Smooth muscle cell of the umbilical artery (primary cell): ENCODE results near the gene LONP2. TPM values are rescaled to one million over a fixed set of nuclear protein-coding genes. Genes with fewer than 3 reads are reported as not detected.

ENCODE experiments used
- total RNA-seq: library from RNA; depleted of rRNA; stranded (reverse); fragments of >200 nt; gene quantifications from 2 replicates; pipeline ENCODE4 v1.2.3, GENCODE V29; 2014

Gene LONP2, protein sequence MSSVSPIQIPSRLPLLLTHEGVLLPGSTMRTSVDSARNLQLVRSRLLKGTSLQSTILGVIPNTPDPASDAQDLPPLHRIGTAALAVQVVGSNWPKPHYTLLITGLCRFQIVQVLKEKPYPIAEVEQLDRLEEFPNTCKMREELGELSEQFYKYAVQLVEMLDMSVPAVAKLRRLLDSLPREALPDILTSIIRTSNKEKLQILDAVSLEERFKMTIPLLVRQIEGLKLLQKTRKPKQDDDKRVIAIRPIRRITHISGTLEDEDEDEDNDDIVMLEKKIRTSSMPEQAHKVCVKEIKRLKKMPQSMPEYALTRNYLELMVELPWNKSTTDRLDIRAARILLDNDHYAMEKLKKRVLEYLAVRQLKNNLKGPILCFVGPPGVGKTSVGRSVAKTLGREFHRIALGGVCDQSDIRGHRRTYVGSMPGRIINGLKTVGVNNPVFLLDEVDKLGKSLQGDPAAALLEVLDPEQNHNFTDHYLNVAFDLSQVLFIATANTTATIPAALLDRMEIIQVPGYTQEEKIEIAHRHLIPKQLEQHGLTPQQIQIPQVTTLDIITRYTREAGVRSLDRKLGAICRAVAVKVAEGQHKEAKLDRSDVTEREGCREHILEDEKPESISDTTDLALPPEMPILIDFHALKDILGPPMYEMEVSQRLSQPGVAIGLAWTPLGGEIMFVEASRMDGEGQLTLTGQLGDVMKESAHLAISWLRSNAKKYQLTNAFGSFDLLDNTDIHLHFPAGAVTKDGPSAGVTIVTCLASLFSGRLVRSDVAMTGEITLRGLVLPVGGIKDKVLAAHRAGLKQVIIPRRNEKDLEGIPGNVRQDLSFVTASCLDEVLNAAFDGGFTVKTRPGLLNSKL
- total RNA-seq = 63.0 and 86.5 TPM in 2 replicates

GRCh38 chr16:48244080-48244862, at the start of gene LONP2:
TSS of gene LONP2 (plus strand) at chr16:48244300. CDS start at chr16:48244389, 89 bp downstream.

DNA sequence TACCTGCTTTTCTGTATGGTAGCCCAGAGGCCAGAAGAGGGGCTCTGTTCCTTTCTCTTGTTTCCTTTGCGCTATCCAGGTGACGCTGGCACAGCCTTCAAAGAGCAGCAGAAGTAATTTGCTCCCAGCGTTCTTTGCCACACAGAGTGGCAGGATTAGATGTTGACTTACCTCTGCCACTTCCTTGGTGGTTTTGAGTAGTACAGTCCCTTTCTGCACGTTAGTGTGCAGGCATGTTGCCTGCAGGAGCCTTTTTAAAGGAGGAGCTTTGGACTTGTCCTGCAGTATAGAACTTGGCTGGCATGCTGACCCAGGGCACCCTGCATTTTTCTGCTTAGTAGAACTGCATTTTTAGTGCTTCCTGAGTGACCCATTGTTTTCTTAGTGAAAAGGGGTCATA, 3.2 kb downstream of the LONP2 start, which contains the start of gene ABCC11:
Gene ABCC11, minus strand, starts transcription at position 229 of the 400 bp plus-strand sequence. CDS start 15,618 bp downstream, outside the sequence.

DNA sequence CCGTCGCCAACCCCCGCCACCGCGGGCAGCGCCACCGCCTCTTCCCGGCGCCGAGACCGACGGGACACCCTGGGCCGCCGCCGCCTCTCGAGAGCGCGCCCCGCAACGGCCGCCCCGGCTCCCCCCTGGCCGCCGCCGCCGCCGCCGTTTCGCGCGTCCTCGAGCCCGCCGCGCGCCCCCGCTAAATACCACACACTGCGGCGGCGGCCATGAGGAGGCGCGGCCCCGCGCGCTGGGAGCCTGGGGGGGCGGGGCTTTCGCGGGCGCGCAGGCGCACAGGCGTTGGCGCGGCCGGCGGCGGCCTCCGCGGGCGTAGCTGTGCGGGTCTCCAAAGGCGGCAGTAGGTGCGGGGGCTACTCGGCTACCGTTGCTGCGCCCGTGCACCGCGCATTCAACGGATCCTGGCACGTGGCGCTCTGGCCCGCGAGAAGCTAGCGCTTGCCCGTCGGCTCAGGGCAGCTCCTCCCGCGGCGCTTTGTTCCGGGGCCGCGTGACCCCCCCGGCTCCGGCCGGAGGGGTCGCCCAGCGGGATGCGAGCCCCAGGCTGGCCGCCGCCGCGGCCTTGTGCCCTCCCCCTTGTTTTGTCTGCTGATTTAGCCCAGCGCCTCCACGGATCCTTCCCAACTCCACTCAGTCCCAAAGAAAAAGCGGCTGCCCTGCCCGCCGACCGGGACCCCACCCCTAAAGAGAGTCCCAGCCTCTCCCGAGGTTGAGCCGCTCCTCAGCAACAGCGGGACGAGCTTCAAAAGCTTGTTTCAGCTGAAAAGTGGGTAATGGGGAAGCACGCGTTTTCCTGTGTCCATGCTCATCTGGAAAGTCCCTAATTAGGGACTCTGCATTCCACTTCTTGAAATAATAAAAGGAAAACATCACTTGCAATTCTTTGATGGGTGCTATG, 141.4 kb downstream of the LONP2 start, which contains the start of gene SIAH1:
Gene SIAH1, minus strand, starts transcription at position 161 of the 898 bp plus-strand sequence. CDS start 22,985 bp downstream, outside the sequence.

Other genes with a start within 250 kb of the LONP2 start
- gene ABCC12, start 88.3 kb upstream of the LONP2 start, total RNA-seq = not detected in 2 replicates
- gene ABCC11, start 3.2 kb downstream of the LONP2 start, total RNA-seq = 0.05 TPM in 1 of 2 replicates, not detected in the other
- 21.2 and 37.4 TPM in 2 replicates for gene SIAH1, start 141.1 kb downstream of the LONP2 start, total RNA-seq